ENCODE results near the gene OR1J1. TPM values are rescaled to one million over a fixed set of nuclear protein-coding genes. Genes with fewer than 3 reads are reported as not detected.
A peak's percentile ranks its signal among the peaks of the same experiment; 100 is the strongest.

The OR1J1 gene
- total RNA-seq, 2 donors from 2014 or later, result not detected

DNA sequence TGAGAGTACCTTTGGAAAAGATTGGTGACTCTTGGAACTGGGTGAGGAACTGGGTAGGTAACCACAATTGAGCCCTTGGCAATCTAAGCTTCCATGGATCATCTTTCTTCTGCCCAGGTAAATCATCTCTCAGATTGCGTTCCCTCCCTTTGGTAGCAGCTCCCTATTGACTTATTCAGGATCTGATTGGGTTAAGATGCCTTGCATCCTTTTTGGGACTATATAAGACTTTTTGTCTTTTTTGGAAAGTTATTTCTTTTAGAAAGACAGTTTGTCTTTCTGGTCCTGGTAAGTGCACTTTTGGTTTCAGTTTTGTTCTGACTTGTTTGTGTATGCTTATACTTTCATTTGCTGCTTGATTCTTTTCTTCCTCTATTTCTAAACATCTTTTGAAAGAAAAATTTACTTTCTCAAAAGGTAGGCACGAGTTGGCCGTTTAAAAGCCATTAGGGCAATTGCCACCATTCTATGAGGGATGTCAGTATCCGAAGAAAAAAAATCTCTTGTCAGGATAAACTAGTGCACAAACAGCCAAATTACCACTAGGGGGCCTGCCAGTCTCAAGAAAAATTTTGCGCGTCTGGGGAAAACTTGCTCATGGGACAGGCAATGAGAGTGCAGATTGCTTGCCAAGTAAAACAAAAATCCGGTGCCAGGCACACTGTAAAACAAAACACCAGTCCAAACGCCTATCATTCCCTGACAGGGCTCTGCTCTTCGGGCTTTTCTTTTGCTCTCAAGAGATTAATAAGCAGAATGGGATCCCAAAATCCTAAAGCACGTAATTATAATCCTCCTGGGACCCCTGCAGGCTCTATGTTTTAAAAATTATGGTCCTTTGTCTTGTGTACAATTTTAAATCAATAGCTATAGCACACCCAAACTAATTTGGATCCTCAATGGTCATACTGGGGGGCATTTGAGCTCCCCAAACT lies 12.8 kb downstream of the OR1J1 start:
- no peaks in the 10 kb centered on the region for H3K36me3 Mint-ChIP-seq (ENCODE audit: low read depth)
- peaks cover 33% of the 10 kb centered on the region for H3K9me3 Mint-ChIP-seq
- peak; percentile 79 for DNase-seq
- 17 to 28% methylated on average over 7 to 10 of the region's 10 CpGs for WGBS, 2 experiments (ENCODE audit: insufficient coverage in 1 of 2, insufficient read length in 1 of 2)
- H3K4me1 ChIP-seq (ENCODE audit: control insufficient read depth, insufficient read depth, low read length), result no peaks in the 10 kb centered on the region
- no peak overlapping the region for H3K9ac ChIP-seq (ENCODE audit: extremely low read depth, low read length, poor library complexity, severe bottlenecking)
- H3K4me3 Mint-ChIP-seq, result no peak overlapping the region
- no peak overlapping the region for H3K27ac Mint-ChIP-seq
- H3K27me3 Mint-ChIP-seq (ENCODE audit: insufficient read depth), result peaks cover 40% of the 10 kb centered on the region
- H3K27me3 ChIP-seq (ENCODE audit: control insufficient read depth, insufficient read depth, low read length, poor library complexity, severe bottlenecking), result peaks cover 17% of the 10 kb centered on the region
- TF ChIP-seq, protein P1, sequence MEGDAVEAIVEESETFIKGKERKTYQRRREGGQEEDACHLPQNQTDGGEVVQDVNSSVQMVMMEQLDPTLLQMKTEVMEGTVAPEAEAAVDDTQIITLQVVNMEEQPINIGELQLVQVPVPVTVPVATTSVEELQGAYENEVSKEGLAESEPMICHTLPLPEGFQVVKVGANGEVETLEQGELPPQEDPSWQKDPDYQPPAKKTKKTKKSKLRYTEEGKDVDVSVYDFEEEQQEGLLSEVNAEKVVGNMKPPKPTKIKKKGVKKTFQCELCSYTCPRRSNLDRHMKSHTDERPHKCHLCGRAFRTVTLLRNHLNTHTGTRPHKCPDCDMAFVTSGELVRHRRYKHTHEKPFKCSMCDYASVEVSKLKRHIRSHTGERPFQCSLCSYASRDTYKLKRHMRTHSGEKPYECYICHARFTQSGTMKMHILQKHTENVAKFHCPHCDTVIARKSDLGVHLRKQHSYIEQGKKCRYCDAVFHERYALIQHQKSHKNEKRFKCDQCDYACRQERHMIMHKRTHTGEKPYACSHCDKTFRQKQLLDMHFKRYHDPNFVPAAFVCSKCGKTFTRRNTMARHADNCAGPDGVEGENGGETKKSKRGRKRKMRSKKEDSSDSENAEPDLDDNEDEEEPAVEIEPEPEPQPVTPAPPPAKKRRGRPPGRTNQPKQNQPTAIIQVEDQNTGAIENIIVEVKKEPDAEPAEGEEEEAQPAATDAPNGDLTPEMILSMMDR (conservative IDR thresholded peaks at IDR 0.05), result peak; percentile 82
- H3K4me3 ChIP-seq (ENCODE audit: low read length), result no peak overlapping the region
- no peaks in the 10 kb centered on the region for H3K4me1 Mint-ChIP-seq
- no peak overlapping the region for H3K27ac ChIP-seq (ENCODE audit: low read depth, low read length)
- no peaks in the 10 kb centered on the region for H3K9me3 ChIP-seq (ENCODE audit: control insufficient read depth, low read length)
- no peaks in the 10 kb centered on the region for H3K36me3 ChIP-seq (ENCODE audit: control insufficient read depth, insufficient read depth, low read length)

DNA sequence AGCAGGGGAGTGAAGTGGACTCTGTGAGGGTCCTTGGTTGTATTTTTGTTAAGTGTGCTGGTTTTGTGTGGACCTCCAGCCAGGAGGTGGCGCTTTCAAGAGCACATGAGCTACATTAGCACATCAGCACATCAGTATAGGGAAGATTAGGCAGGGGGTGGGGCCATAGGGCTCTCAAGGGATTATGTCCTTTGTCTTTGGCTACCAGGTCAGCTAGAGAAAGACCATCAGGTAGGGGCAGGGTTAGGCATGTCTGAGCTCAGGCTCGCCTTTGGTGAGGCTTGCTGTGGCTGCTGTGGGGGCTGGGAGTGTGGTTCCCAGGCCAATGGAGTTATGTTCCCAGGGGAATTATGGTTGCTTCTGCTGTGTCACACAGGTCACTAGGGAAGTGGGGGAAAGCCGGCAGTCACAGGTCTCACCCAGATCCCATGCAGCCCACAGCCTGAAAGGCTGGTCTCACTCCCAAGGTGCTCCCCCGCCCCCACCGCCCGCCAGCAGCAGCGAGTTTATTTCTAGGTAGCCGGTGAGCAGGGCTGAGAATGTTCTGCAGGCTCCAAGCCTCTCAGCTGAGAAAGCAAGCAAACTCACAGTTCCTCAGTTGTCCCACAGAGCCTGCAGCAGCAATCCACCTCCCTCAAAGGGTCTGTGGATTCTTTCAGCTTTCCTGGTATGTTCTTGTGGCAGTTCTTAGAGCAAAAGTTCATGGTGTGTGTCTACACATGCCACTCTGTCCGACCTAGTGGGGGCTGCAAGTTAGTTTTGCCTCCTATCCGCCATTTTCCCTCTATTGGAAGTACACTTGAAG lies 13.7 kb downstream of the OR1J1 start:
- H3K36me3 Mint-ChIP-seq (ENCODE audit: low read depth), result no peaks in the 10 kb centered on the region
- 86% methylated on average over 3 to 10 of the region's 10 CpGs for WGBS, 2 experiments (ENCODE audit: insufficient coverage in 1 of 2, insufficient read length in 1 of 2)
- H3K9me3 Mint-ChIP-seq, result peaks cover 24% of the 10 kb centered on the region
- peaks cover 17% of the 10 kb centered on the region for H3K27me3 ChIP-seq (ENCODE audit: control insufficient read depth, insufficient read depth, low read length, poor library complexity, severe bottlenecking)
- H3K9me3 ChIP-seq (ENCODE audit: control insufficient read depth, low read length), result no peaks in the 10 kb centered on the region
- H3K27me3 Mint-ChIP-seq (ENCODE audit: insufficient read depth), result peaks cover 36% of the 10 kb centered on the region
- peak; percentile 85 for DNase-seq
- TF ChIP-seq, protein P1 (conservative IDR thresholded peaks at IDR 0.05), result peak; percentile 53
- H3K27ac ChIP-seq (ENCODE audit: low read depth, low read length), result no peak overlapping the region
- H3K27ac Mint-ChIP-seq, result no peak overlapping the region
- no peaks in the 10 kb centered on the region for H3K4me1 ChIP-seq (ENCODE audit: control insufficient read depth, insufficient read depth, low read length)
- no peak overlapping the region for H3K4me3 ChIP-seq (ENCODE audit: low read length)
- no peak overlapping the region for H3K4me3 Mint-ChIP-seq
- H3K9ac ChIP-seq (ENCODE audit: extremely low read depth, low read length, poor library complexity, severe bottlenecking), result no peak overlapping the region
- no peaks in the 10 kb centered on the region for H3K4me1 Mint-ChIP-seq
- H3K36me3 ChIP-seq (ENCODE audit: control insufficient read depth, insufficient read depth, low read length), result no peaks in the 10 kb centered on the region

DNA sequence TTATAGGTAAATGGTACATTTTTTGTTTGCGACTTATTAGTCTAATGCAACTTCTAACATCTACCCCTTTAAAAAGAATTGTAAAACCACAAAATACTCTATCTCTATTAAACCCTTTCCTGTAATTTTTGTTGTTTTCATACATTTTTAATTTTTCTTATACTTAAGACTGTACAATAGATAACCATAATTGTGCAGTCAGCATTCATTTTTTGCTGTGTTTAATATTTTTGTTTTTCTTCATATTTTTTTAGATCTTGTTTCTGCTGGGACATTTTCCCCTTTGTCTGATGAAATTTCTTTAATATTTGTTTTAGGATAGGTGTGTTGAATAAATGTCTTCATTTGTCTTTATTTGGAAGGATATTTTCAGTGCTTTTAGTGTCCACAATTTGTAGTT lies 19.9 kb downstream of the OR1J1 start:
- H3K27me3 ChIP-seq (ENCODE audit: control insufficient read depth, insufficient read depth, low read length, poor library complexity, severe bottlenecking), result no peaks in the 10 kb centered on the region
- peaks cover 31% of the 10 kb centered on the region for H3K27me3 Mint-ChIP-seq (ENCODE audit: insufficient read depth)

More for the DNA sequence above, 19.9 kb downstream of the OR1J1 start:
- no peaks in the 10 kb centered on the region for H3K9me3 ChIP-seq (ENCODE audit: control insufficient read depth, low read length)
- DNase-seq, result no peak
- Mint-ChIP-seq H3K4me3 (no peak overlapping the region), H3K4me1 (no peaks in the 10 kb centered on the region), H3K27ac (no peak overlapping the region), H3K9me3 (no peaks in the 10 kb centered on the region), H3K36me3 (ENCODE audit: low read depth) (no peaks in the 10 kb centered on the region)
- no peak overlapping the region for H3K27ac ChIP-seq (ENCODE audit: low read depth, low read length)
- no peaks in the 10 kb centered on the region for H3K36me3 ChIP-seq (ENCODE audit: control insufficient read depth, insufficient read depth, low read length)
- TF ChIP-seq, protein P1 (conservative IDR thresholded peaks at IDR 0.05), result no peak
- no peaks in the 10 kb centered on the region for H3K4me1 ChIP-seq (ENCODE audit: control insufficient read depth, insufficient read depth, low read length)
- WGBS, 2 experiments (ENCODE audit: insufficient coverage in 1 of 2, insufficient read length in 1 of 2), result 83% methylated on average over 1 of the region's 1 CpG; no CpG with 5 or more reads in 1 of the 2 experiments
- no peak overlapping the region for H3K9ac ChIP-seq (ENCODE audit: extremely low read depth, low read length, poor library complexity, severe bottlenecking)
- H3K4me3 ChIP-seq (ENCODE audit: low read length), result no peak overlapping the region

All from endodermal cell (in vitro differentiated cells).